NCI-H345 (cell line): Measurements from ENCODE around the gene RNF224.

ENCODE experiments used
- DNase-seq: peaks from one replicate; lab custom pipeline; 2025; lab: John Stamatoyannopoulos, UW

The RNF224 gene

GRCh38 chr9:137273611-137274320, 46.5 kb downstream of the RNF224 start:
- peak; percentile 45 for DNase-seq

GRCh38 chr9:137275203-137275587, 47.9 kb downstream of the RNF224 start:
- no peak for DNase-seq

GRCh38 chr9:137275588-137276472, 48.5 kb downstream of the RNF224 start:
- DNase-seq: no peak

- DNase-seq: no peak
Observed at GRCh38 chr9:137276473-137277328, 49.4 kb downstream of the RNF224 start.

- DNase-seq: no peak
Observed at GRCh38 chr9:137277329-137278041, 50.2 kb downstream of the RNF224 start, which contains the start of gene TOR4A. Gene TOR4A (plus strand): TSS chr9:137277726. CDS start chr9:137278690, 964 bp downstream.

GRCh38 chr9:137278061-137278701, 50.9 kb downstream of the RNF224 start:
- no peak for DNase-seq
